ENCODE measurements around the gene NIPSNAP2.
"Not testable (repeated sequence)": the region's sequence is repeated elsewhere in the genome, so short reads cannot be mapped to it uniquely, and the experiment has no call there.

The NIPSNAP2 gene

DNA sequence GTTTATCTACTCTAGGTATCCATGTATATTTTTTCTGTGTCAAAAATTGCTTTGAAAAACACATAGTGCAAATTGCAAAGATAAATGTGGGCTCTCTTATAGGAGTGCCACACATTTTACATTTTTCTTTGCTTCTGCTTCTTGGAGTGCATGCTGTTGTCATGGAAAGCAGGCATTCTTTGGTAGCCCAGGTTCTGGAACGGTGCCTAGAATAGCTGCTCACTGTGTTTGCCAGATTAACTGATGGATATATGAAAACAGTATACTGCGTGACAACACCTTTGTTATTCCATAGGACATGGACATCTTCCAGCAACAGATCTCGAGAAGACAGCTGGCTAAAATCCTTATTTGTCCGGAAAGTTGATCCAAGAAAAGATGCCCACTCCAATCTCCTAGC lies 13.4 kb downstream of the NIPSNAP2 start:
- no peak for DNase-seq

DNA sequence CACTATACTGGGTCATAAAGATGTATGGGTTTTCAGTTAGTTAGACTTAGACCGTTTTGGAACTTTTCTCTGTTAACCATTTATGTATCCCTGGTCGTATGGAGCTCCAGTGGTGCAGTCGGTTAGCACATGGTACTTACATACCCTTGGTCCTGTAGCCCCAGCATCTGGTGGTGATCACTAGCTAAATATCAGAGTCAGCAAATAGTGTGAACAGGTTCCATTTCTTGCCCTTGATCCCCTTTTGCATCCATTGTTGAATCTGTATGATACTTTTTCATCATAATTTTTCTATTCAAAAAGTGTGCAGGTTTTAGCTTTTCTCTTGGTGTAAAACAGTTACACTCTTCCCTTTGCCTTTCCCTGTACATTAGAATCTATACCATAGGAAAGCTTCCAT lies 15.9 kb downstream of the NIPSNAP2 start:
- DNase-seq, result no peak

DNA sequence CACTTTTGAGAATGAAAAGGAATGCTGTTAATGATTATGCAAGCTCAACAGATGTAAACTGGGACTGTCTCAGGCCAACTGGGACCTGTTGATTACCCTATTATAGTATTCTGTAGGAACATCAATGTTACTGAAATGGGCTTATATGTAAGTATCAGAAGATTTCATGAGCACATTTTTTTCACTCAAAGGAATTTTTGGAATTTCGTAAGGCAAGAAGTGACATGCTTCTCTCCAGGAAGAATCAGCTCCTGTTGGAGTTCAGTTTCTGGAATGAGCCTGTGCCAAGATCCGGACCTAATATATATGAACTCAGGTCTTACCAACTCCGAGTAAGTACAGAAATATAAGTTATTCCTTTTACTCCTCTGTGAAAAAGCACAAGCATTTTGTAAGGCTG lies 19.2 kb downstream of the NIPSNAP2 start:
- DNase-seq, result no peak

DNA sequence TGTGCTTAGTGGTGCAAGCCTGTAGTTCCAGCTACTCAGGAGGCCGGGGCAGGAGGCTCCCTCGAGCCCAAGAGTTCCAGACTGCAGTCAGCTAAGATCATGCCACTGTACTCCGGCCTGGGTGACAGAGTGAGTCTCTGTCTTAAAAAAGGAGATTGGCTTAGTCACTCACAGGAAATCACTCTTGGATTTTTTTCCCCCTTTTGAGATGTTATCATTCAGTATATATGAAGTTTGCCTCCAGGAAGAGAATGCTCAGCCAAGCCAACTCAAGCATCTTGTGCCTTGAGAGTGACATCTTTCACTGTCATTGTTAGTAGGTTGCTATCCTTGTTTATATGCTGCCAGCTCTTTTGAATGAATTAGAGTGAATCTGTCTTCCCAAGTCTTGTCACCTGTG lies 28.0 kb downstream of the NIPSNAP2 start:
- DNase-seq, result no peak

DNA sequence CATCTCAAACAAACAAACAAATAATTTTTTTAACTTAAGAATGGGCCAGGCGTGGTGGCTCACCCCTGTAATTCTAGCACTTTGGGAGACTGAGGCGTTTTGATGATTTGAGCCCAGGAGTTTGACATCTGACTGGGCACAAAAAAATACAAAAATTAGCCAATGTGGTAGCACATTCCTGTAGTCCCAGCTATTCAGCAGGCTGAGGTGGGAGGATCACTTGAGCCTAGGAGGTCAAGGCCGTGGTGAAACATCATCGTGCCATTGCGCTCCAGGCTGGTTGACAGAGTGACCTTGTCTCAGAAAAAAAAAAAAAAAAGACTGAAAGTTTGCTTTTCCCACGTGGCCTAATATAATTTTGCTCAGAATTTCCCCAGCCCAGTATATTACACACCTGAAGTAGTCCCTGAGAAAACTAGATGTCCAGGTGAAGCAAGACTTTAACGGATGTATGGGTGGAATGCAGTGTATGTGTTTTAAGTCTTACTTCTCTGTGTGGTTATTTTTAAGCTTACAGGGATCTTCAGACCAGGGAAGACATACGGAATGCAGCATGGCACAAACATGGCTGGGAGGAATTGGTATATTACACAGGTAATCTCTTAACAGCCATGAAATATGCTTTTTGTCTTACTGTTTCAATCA lies 32.6 kb downstream of the NIPSNAP2 start:
- DNase-seq, result no peak

DNA sequence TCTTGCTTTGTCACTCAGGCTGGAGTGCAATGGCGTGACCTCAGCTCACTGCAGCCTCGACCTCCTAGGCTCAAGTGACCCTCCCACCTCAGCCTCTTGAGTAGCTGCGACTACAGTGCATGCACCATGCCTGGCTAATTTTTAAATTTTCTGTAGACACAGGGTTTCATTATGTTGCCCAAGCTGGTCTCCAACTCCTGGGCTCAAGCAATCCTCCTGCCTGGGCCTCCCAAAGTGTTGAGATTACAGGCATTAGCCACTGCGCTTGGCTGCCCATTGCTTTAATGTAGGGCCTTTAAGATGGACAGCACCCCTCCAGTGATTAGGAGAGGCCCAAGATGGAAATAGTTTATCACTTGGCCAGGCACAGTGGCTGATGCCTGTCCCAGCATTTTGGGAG lies 39.4 kb downstream of the NIPSNAP2 start:
- DNase-seq, result no peak

DNA sequence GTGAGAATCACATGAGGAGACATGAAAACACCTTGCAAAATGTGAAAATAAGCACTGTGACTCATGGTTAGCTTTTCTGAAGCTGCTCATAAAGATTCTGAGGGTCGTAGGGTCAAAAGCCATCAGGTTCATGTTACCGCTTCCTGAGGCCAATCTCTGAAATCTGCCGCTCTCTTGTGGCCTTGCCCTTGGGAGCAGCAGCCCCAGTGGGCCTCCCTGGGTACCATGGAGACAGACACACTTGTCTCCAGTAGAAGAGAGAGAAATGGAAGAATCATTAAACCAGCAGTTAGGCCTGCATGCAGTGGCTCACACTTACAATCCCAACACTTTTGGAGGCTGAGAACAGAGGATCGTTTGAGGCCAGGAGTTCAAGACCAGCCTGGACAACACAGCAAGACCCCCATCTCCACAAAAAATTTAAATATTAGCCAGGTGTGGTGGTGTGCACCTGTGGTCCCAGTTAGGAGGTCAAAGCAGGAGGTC lies 42.8 kb downstream of the NIPSNAP2 start:
- no peak for DNase-seq

DNA sequence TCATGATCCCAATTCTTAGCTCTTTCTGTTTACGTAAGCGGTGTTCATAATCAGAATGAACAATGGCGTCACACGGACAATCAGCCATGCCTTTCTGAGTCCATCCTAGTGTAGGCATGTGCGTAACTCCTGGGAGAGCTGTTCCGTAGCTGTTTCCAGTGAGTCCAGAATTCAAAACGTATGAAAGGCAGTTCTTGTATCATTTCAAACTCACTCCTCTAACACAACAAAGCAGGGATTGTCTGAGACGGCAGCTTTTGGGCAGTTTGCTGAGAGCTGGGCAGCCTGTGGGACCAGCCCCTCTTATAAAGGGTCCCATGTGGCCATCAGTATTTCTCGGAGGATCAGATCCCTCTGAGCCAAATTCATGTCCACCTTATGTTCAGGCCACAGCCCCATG lies 43.5 kb downstream of the NIPSNAP2 start:
- no peak for DNase-seq

DNA sequence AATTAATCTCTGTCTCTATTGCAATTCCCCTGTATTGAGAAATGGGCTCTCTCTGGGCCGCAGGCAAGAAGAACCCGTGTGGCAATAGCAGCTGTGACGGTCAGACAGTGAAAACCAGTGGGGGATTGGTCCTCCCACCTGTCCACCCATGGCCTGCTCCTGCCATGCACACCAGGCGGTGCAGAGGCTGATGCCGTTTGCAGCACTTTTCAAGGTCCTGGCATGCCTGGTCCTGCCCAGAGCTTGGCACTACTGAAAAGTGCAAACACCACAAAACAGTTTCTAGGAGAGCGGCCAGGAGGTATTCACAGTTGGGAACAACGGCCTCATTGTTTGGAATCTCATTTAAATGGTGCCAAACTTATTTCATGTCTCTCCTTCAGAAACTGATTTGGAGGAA lies 45.3 kb downstream of the NIPSNAP2 start:
- no peak for DNase-seq

DNA sequence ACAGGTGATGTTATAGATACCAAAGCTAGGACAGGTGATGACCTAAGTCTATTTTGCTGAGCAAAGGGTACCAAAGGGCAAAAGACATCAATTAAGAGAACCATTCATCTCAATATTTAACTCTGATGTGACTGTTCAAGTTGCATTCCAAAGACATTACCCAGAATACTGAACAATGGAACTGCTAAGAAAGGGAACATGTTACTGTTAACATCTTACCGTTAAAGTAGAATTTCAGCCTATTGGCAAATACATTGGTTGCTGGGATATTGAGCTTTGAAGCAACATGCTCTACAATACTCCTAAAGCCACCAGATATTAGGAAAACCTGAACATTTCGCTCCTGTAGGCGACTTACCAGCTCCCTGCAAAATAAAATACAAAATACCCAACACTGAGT lies 52.6 kb downstream of the NIPSNAP2 start:
- DNase-seq, result not testable (repeated sequence)

DNA sequence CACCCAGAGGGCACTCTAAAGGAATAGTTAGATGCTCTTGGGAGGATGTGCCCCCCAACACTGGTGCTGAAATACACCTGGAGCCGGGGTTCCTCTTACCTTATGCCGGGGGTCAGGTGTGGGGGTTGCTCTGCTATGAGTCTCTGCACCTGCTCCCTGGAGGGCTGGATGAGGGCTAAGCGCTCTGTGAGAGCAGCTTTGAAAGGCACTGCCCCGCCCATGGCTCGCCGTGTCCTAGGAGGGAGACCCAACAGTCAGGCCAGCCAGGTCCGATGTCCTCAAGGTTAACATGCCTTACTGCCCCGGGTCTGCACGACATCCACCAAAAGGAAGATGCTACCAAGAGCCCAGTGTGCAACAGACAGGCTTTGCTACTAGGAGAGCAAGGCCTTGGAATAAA lies 55.1 kb downstream of the NIPSNAP2 start:
- no peak for DNase-seq

DNA sequence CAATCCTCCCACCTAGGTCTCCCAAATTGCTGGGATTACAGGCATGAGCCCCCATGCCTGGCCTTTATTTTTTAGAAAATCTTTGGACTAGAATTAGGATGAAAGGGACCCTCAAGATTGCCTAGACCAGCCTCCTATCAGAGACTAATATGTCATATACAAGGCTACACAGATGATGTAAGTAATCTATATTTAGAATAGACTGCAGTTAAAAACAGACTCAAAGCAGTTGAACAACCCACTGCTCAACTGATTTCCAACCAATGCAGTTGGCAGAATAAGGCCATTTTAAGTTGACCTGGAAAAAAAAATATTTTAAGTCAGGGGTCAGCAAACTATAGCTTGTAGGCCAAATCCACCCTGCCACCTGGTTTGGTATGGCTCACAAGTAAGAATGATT lies 59.1 kb downstream of the NIPSNAP2 start:
- no peak for DNase-seq

DNA sequence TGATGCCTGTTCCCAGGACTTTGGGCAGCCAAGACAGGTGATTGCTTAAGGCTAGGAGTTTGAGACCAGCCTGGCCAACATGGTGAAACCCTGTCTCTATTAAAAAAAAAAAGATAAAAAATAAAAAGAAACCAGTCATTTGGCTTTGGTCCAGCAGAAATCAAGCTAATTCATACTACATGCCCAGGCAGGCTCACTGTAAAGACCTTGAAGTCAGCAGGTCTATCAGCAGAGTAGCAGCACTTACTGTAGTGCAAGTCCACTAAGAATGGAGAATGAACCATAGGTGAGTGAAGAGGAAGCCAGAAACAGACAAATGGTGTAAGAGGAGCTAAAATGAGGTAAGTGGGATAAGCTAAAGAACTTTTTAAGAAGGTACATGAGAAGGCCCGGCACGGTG lies 62.2 kb downstream of the NIPSNAP2 start:
- DNase-seq, result no peak

DNA sequence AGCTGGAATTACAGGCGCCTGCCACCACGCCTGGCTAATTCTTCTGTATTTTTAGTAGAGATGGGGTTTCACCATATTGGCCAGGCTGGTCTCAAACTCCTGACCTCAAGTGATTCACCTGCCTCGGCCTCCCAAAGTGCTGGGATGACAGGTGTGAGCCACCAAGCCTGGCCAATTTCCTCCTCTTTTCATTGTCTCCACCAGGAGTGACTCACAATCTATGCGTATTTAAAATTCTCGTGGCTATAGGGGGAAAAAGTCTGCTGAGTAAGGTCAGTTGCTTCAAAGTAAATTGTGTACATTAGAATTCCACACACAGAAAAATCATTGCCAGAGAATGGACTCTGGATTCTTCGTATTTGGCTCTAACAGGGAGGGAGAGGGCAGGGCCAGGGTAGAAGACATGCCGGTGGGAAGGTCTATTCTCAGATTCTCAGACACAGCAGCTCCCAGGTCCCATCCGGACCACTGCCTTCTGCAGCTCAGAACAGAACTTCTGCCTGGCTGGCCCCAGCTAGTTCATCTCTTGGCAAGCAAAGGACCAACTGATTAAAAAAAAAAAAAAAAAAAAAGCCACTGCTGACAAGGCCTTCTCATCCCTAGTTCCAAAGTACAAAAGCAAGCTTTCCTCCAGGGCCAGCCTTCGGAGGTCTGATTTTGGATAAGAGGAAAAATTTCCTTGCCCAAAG lies 64.7 kb downstream of the NIPSNAP2 start:
- DNase-seq, result no peak

DNA sequence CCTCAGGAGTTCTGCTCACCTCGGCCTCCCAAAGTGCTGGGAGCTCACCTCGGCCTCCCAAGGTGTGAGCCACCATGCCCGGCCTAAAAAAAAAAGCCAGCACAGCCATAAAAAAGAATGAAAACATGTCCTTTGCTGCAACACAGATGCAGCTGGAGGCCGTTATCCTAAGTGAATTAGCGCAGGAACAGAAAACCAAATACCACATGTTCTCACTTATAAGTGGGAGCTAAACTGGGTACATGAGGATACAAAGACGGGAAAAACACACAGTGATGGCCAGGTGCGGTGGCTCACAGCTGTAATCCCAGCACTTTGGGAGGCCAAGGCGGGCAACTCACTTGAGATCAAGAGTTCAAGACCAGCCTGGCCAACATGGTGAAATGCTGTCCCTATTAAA lies 66.0 kb downstream of the NIPSNAP2 start:
- DNase-seq, result no peak

DNA sequence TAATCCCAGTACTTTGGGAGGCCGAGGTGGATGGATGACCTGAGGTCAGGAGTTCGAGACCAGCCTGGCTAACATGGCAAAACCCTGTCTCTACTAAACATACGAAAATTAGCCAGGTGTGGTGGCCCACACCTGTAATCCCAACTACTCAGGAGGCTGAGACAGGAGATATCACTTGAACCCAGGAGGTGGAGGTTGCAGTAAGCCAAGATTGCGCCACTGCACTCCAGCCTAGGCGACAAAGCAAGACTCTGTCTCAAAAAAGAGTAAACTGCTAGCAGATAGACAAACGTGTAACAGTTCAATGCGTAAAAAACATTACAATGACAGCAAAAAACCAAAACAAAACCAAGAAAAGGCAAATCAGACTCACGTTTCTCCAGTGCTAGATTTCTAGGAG lies 67.2 kb downstream of the NIPSNAP2 start:
- DNase-seq, result not testable (repeated sequence)

DNA sequence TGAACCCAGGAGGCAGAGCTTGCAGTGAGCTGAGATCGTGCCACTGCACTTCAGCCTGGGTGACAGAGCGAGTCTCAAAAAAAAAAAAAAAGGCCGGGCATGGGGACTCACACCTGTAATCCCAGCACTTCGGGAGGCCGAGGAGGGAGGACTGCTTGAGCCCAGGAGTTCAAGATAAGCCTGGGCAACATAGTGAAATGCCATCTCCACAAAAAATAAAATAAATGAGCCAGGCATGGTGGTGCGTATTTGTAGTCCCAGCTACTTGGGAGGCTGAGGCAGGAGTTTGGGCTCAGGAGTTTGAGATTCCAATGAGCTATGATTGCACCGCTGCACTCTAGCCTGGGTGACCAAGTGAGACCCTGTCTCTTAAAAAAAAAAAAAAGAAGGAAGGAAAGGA lies 68.2 kb downstream of the NIPSNAP2 start:
- not testable (repeated sequence) for DNase-seq

DNA sequence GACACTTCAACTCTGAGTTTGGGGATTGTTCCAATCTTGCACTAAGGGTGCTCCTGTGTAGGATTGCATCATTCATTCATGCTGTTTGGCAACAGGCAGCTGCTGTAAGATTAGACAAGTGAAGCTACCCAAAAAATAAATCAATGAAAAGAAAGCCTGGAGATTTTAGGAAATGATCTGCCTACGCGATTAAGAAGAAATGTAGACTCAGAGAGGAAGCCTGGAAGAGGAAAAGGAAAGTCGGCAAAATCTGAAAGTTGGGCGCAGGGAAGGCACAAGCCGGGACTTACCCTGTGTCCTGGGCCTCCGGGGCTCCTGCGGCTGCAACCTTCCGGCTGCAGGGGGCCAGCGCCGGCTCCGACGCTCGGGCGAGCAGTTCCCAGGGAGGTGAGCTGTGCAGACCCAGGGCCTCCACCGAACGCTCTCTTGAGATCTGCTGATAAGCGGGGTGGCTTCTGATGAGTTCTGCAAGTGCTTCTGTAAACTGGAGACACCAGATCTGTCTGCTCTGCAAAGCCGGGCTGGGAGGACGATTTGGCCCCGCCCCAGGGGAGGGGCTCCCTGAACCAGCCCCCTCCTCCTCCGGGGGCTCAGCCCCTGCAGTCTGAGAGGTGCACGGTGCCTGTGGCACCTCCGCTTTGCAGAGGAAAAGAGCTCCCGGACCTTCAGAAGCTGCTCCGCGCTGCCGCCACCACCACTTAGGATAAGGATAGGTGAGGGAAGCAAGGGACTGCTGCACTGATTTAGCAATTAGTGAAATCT lies 69.5 kb downstream of the NIPSNAP2 start:
- peak; percentile 55 to 57 for DNase-seq

DNA sequence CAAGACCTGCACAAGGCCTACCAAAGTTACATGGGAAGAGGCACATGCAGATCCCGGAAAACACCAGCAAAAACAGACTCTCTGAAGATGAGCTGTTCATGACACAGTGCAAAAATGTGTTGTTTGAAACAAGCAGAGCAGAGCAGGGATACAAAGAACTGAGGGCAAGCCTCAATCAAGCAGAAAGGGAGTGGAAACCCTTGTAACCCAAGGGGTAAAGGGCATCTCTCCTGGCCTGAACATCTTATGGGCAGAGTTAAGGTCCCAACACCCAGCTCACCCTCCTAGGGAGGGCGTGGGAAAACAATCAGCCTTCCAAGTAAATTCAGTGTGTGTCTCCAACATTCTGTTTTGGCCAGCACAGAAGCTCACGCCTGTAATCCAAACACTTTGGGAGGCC lies 76.3 kb downstream of the NIPSNAP2 start:
- no peak for DNase-seq

DNA sequence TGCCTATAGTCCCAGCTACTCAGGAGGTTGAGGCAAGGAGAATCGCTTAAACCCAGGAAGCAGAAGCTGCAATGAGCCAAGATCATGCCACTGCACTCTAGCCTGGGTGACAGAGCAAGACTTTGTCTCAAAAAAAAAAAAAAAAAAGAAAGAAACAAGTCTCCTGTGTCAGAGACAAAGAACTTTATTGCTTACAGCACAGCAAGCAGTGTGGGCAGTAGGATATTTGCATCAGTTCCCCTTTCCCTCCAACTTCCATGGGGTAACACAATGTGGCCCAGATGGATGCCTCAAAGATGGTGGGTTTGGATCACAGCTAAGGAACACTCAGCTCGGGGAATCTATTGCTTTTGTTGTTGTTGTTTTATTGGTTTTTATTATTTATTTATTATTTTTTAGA lies 81.4 kb downstream of the NIPSNAP2 start:
- DNase-seq, result not testable (repeated sequence)

DNA sequence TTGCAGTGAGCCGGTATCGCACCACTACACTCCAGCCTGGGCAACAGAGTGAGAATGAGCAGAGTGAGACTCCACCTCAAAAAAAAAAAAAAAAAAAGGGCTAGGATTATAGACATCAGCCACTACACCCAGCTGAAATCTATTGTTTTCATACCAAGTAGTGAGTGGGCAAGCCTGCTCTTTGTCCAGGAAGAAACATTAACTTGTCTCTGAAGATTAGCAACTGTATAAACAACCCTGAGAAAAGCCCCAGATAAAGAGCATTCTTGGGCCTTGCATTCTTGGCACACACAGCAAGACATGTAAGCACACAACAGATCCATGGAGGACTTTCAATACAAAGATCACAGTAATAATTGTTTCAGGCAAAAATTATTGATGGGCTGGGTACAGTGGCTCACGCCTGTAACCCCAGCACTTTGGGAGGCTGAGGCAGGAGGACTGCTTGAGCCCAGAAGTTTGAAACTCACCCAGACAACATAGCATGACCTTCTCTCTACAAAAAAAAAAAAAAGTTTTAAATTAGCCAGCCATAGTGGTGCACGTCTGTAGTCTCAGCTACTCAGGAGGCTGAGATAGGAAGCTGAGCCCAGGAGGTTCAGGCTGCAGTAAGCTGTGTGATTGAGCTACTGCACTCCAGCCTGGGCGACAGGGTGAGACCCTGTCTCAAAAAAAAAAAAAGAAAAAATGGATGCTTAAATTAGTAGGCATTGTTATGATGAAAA lies 82.5 kb downstream of the NIPSNAP2 start:
- no peak for DNase-seq

DNA sequence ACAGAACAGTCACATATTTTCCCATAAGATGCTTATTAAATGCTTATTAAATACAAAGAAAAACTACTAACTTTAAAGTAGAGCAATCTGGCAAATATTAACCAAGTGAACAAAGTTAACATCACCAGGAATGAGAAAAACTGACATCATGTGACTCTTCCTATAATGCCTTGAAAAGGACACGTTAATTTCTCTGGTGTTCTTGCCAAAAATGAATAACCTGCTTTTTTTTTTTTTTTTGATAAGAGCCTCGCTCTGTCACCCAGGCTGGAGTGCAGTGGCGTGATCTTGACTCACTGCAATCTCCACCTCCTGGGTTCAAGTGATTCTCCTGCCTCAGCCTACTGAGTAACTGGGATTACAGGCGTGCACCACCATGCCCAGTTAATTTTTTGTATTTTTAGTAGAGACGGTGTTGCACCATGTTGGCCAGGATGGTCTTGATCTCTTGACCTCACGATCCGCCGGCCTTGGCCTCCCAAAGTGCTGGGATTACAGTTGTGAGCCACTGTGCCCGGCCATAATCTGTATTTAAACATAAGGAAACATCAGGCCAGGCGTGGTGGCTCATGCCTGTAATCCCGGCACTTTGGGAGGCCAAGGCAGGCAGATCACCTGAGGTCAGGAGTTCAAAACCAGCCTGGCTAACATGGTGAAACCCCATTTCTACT lies 83.2 kb downstream of the NIPSNAP2 start:
- DNase-seq, result not testable (repeated sequence)

DNA sequence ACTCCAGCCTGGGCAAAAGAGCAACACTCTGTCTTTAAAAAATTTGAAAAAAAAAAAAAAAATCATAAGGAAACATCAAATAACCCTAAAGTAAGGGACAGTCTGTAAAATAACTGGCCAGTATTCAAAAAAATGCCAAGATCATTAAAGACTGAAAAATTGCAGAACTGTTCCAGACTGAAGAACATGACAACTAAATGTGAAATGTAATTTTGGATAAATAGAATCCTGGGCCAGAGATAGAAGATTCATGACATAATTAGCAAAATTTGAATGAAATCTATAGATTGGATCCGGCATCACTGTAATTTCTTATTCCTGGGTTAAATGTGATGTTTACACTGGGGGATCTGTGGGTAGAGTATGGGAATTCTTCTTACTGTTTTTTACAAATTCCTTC lies 83.9 kb downstream of the NIPSNAP2 start:
- no peak for DNase-seq
